ENCODE measurements around the gene NDUFB5. TPM values are rescaled to one million over a fixed set of nuclear protein-coding genes. Genes with fewer than 3 reads are reported as not detected.
A peak's percentile ranks its signal among the peaks of the same experiment; 100 is the strongest.

NDUFB5 gene
- total RNA-seq, 1 experiment from 2014 or later, result 95.6 TPM

- Mint-ChIP-seq H3K4me3 (no peak overlapping the region), H3K27ac (peak overlapping the region; percentile 59; the same call in 1 of the 2 replicates), H3K27me3 (ENCODE audit: low read depth) (no peaks in the 10 kb centered on the region), H3K9me3 (no peaks in the 10 kb centered on the region), H3K36me3 (no peaks in the 10 kb centered on the region), H3K4me1 (peaks cover 28% of the 10 kb centered on the region)
- ChIA-PET CTCF (no interaction called here), POLR2A (no interaction called here)
- TF ChIP-seq ERG (CRISPR knock-in tag; IDR thresholded peaks at IDR 0.05) (no peak), ZMAT4 (CRISPR knock-in tag; IDR thresholded peaks at IDR 0.05) (no peak), USF2 (CRISPR knock-in tag; IDR thresholded peaks at IDR 0.05) (no peak), HMGXB4 (CRISPR knock-in tag; IDR thresholded peaks at IDR 0.05) (no peak), NR2C2 (CRISPR knock-in tag; IDR thresholded peaks at IDR 0.05) (no peak), ESRRA (CRISPR knock-in tag; IDR thresholded peaks at IDR 0.05; ENCODE audit: borderline replicate concordance) (no peak), GABPB1 (CRISPR knock-in tag; IDR thresholded peaks at IDR 0.05) (no peak), E2F5 (CRISPR knock-in tag; IDR thresholded peaks at IDR 0.05) (no peak), MXD4 (CRISPR knock-in tag; IDR thresholded peaks at IDR 0.05; ENCODE audit: borderline replicate concordance) (no peak), SP1 (CRISPR knock-in tag; conservative IDR thresholded peaks at IDR 0.05) (no peak), ZSCAN18 (CRISPR knock-in tag; IDR thresholded peaks at IDR 0.05) (no peak), GRHL2 (CRISPR knock-in tag; IDR thresholded peaks at IDR 0.05; ENCODE audit: insufficient replicate concordance, severe bottlenecking) (no peak), ZNF512 (CRISPR knock-in tag; IDR thresholded peaks at IDR 0.05; ENCODE audit: borderline replicate concordance) (no peak), ELF4 (CRISPR knock-in tag; IDR thresholded peaks at IDR 0.05; ENCODE audit: low read depth) (no peak), FOXK1 (CRISPR knock-in tag; IDR thresholded peaks at IDR 0.05) (no peak), ZNF532 (CRISPR knock-in tag; IDR thresholded peaks at IDR 0.05; ENCODE audit: borderline replicate concordance) (no peak), TP53 (CRISPR knock-in tag; IDR thresholded peaks at IDR 0.05) (no peak), TCF7 (CRISPR knock-in tag; IDR thresholded peaks at IDR 0.05; ENCODE audit: low read depth) (no peak)
- DNase-seq (ENCODE audit: low spot score) (no peak), ATAC-seq (no peak)
Measured at GRCh38 chr3:179671309-179671708, 66.7 kb downstream of the NDUFB5 start.

Data from WTC11 (cell line).